22Rv1 (cell line): Measurements from ENCODE around the gene SPATS2L.

Experiments used
- ZFX ChIP-seq: fragments of 450-650 bp; IDR thresholded peaks from 2 replicates; pipeline ENCODE4 v1.6.1; 2017; ENCODE audit warnings: antibody characterized with exemption, borderline replicate concordance
- TF ChIP-seq, protein P1 (sequence below): fragments of 450-650 bp; IDR thresholded peaks from 2 replicates; pipeline ENCODE4 v1.5.1; 2017; ENCODE audit warnings: mild to moderate bottlenecking

GRCh38 chr2:200523604-200524003 lies 217.1 kb downstream of the SPATS2L start:
- TF ChIP-seq, protein P1, sequence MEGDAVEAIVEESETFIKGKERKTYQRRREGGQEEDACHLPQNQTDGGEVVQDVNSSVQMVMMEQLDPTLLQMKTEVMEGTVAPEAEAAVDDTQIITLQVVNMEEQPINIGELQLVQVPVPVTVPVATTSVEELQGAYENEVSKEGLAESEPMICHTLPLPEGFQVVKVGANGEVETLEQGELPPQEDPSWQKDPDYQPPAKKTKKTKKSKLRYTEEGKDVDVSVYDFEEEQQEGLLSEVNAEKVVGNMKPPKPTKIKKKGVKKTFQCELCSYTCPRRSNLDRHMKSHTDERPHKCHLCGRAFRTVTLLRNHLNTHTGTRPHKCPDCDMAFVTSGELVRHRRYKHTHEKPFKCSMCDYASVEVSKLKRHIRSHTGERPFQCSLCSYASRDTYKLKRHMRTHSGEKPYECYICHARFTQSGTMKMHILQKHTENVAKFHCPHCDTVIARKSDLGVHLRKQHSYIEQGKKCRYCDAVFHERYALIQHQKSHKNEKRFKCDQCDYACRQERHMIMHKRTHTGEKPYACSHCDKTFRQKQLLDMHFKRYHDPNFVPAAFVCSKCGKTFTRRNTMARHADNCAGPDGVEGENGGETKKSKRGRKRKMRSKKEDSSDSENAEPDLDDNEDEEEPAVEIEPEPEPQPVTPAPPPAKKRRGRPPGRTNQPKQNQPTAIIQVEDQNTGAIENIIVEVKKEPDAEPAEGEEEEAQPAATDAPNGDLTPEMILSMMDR, result no peak
- no peak for TF ChIP-seq ZFX
